GM23248 (cell line): ENCODE results near the gene CARMIL1.

Experiments
- EZH2 ChIP-seq: fragments of 200-600 bp; sonication (generic); IDR thresholded peaks from 2 replicates; pipeline ENCODE4 v1.6.1; 2018; ENCODE audit warnings: antibody characterized with exemption, mild to moderate bottlenecking; ENCODE audit not compliant: insufficient read depth, poor library complexity, severe bottlenecking
- EZH2phosphoT487 ChIP-seq: fragments of 200-600 bp; sonication (generic); IDR thresholded peaks from 2 replicates; pipeline ENCODE4 v1.6.1; 2018; ENCODE audit warnings: antibody characterized with exemption, moderate library complexity, mild to moderate bottlenecking, low read depth; ENCODE audit not compliant: insufficient read depth

- no peak for TF ChIP-seq EZH2phosphoT487
- TF ChIP-seq EZH2 = no peak
Observed at GRCh38 chr6:25623879-25624278, 344.7 kb downstream of the CARMIL1 start.
